WERI-Rb-1 (cell line): ENCODE measurements around the gene CDC42BPB.

Source experiments
- DNase-seq: peaks from one replicate; pipeline ENCODE4 v3.0.0-alpha.2; 2020
- H3K27ac ChIP-seq: fragments of 250-450 bp; sonication (Bioruptor Pico); 2 replicates; pipeline ENCODE4 v1.5.1; 2020; ENCODE audit warnings: mild to moderate bottlenecking, moderate library complexity
- H3K27me3 ChIP-seq: fragments of 250-450 bp; sonication (Bioruptor Pico); 2 replicates; pipeline ENCODE4 v1.5.1; 2021; ENCODE audit warnings: mild to moderate bottlenecking, low read depth, moderate library complexity; ENCODE audit not compliant: insufficient read depth, severe bottlenecking
- H3K36me3 ChIP-seq: fragments of 250-450 bp; sonication (Bioruptor Pico); 2 replicates; pipeline ENCODE4 v1.5.1; 2020; ENCODE audit warnings: mild to moderate bottlenecking, moderate library complexity
- H3K4me3 ChIP-seq: 2 replicates; pipeline ENCODE4 v1.5.1; 2011; ENCODE audit warnings: low read depth, mild to moderate bottlenecking, control low read depth, low read length
- H3K9me3 ChIP-seq: fragments of 250-450 bp; sonication (Bioruptor Pico); 2 replicates; pipeline ENCODE4 v1.5.1; 2021; ENCODE audit warnings: mild to moderate bottlenecking, moderate library complexity; ENCODE audit not compliant: severe bottlenecking
- CTCF ChIP-seq: IDR thresholded peaks from 2 replicates; pipeline ENCODE4 v1.5.1; 2011; ENCODE audit warnings: low read depth, mild to moderate bottlenecking, control low read depth, inconsistent platforms, low read length

Gene CDC42BPB

DNA sequence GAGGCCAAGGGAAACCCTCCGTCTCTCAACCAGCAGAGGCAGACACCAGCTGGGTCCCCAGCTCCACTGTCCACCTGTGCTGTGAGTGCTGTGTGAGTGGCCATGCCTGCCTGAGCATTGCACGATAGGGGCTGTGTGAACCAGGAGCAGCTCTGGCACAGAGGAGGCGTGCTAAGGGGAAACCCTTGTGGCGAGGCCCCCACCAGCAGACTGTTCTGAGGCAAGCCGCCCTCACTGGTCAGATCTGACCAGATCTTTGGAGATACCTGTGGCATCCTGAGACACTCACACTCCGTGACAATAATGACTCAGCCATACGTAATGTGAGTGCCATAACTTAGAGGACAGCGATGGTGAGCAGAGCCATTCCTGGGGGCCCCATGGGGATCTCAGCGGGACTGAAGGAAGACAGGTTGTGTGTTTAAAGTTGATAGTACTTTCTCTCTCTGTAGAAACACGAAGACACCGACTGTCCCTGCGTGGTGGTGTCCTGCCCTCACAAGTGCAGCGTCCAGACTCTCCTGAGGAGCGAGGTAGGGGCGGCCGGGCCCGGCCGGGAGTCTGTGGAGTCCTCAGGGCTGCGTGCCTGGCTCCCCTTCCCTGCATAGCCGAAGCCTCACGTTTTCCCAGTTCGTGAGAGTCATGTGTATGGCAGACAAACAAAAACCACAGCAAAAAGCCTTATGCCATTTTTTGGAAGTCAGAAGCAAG, 171.5 kb downstream of the CDC42BPB start:
- DNase-seq: no peak
- no peak for TF ChIP-seq CTCF
- no peak overlapping the region for H3K27ac ChIP-seq
- H3K9me3 ChIP-seq: no peaks in the 10 kb centered on the region
- H3K27me3 ChIP-seq: no peaks in the 10 kb centered on the region
- H3K4me3 ChIP-seq: no peak overlapping the region
- H3K36me3 ChIP-seq: peaks cover 12% of the 10 kb centered on the region

DNA sequence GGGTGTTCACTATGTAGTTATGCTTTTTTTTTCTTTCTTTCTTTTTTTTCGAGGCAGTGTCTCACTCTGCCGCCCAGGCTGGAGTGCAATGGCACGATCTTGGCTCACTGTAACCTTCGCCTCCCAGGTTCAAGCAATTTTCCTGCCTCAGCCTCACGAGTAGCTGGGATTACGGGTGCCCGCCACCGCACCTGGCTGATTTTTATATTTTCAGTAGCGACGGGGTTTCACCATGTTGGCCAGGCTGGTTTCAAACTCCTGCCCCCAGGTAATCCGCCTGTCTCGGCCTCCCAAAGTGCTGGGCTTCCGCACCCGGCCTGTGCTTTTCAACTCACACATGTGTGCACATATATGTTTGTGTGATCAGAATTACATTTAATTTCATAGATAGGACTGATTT, 173.8 kb downstream of the CDC42BPB start:
- H3K9me3 ChIP-seq: no peaks in the 10 kb centered on the region
- no peak overlapping the region for H3K4me3 ChIP-seq
- TF ChIP-seq CTCF: no peak
- H3K27me3 ChIP-seq: no peaks in the 10 kb centered on the region
- H3K36me3 ChIP-seq: peaks cover 19% of the 10 kb centered on the region
- DNase-seq: no peak
- no peak overlapping the region for H3K27ac ChIP-seq

GRCh38 chr14:102883089-102883541, 174.2 kb downstream of the CDC42BPB start:
- no peak for DNase-seq
- Histone ChIP-seq H3K36me3 (peaks cover 23% of the 10 kb centered on the region), H3K27me3 (no peaks in the 10 kb centered on the region), H3K4me3 (no peak overlapping the region), H3K9me3 (no peaks in the 10 kb centered on the region), H3K27ac (no peak overlapping the region)
- TF ChIP-seq CTCF: no peak
